HCT116 (cell line): ENCODE results near the gene DENND10.

ENCODE experiments used
- CEBPB ChIP-seq: IDR thresholded peaks from 2 replicates; pipeline ENCODE4 v1.6.1; 2012; ENCODE audit warnings: low read depth
- CTCF ChIP-seq, 3 experiments: fragments of 200-600 bp in 1 of 3; sonication (generic) in 1 of 3; IDR thresholded peaks in 2 of 3; conservative IDR thresholded peaks in 1 of 3; 2 replicates each; pipeline ENCODE4 v1.5.1; 2012 to 2017; ENCODE audit warnings: low read depth in 2 of 3, low read length in 2 of 3, antibody characterized with exemption in 1 of 3, borderline replicate concordance in 1 of 3, control low read depth in 1 of 3, mild to moderate bottlenecking in 1 of 3, mixed read lengths in 1 of 3, mixed run types in 1 of 3, moderate library complexity in 1 of 3; ENCODE audit not compliant: insufficient read depth in 1 of 3
- ELF1 ChIP-seq: IDR thresholded peaks from 2 replicates; pipeline ENCODE4 v1.6.1; 2012; ENCODE audit warnings: low read depth, borderline replicate concordance
- YY1 ChIP-seq: IDR thresholded peaks from 2 replicates; pipeline ENCODE4 v1.6.1; 2011; ENCODE audit warnings: low read length, low read depth, moderate library complexity, mild to moderate bottlenecking; ENCODE audit not compliant: insufficient replicate concordance; ENCODE audit errors: extremely low read depth

GRCh38 chr10:119138346-119139306 is 34.7 kb downstream of the DENND10 start:
- no peak for TF ChIP-seq CEBPB
- TF ChIP-seq CTCF (IDR thresholded peaks at IDR 0.05 in 2 of 3, conservative IDR thresholded peaks at IDR 0.05 in 1 of 3; ENCODE audit: borderline replicate concordance in 1 of 3, insufficient read depth in 1 of 3, low read depth in 2 of 3, low read length in 2 of 3), result no peak
- no peak for TF ChIP-seq YY1
- TF ChIP-seq ELF1, result no peak
